ENCODE measurements around the gene ADCY4. TPM values are rescaled to one million over a fixed set of nuclear protein-coding genes. Genes with fewer than 3 reads are reported as not detected.

ADCY4 gene
- polyA plus RNA-seq, 1 experiment, result 6.8 TPM

DNA sequence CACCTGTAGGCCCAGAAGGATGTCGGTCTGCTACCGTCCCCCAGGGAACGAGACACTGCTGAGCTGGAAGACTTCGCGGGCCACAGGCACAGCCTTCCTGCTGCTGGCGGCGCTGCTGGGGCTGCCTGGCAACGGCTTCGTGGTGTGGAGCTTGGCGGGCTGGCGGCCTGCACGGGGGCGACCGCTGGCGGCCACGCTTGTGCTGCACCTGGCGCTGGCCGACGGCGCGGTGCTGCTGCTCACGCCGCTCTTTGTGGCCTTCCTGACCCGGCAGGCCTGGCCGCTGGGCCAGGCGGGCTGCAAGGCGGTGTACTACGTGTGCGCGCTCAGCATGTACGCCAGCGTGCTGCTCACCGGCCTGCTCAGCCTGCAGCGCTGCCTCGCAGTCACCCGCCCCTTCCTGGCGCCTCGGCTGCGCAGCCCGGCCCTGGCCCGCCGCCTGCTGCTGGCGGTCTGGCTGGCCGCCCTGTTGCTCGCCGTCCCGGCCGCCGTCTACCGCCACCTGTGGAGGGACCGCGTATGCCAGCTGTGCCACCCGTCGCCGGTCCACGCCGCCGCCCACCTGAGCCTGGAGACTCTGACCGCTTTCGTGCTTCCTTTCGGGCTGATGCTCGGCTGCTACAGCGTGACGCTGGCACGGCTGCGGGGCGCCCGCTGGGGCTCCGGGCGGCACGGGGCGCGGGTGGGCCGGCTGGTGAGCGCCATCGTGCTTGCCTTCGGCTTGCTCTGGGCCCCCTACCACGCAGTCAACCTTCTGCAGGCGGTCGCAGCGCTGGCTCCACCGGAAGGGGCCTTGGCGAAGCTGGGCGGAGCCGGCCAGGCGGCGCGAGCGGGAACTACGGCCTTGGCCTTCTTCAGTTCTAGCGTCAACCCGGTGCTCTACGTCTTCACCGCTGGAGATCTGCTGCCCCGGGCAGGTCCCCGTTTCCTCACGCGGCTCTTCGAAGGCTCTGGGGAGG, 23.9 kb downstream of the ADCY4 start, which contains the start of gene LTB4R:
Gene LTB4R, plus strand, starts transcription at position 857 of the 959 bp plus-strand sequence. CDS start 4,150 bp downstream, outside the sequence.
- CTCF ChIA-PET, result interaction anchor here (1.0 to 8.0 kb wide), 10 partner anchors 12 to 149 kb away, joined by 3 to 107 read pairs (median 16); partner anchors contain the start of genes CBLN3, DHRS1, IRF9 and KHNYN
- TF ChIP-seq, protein P1, sequence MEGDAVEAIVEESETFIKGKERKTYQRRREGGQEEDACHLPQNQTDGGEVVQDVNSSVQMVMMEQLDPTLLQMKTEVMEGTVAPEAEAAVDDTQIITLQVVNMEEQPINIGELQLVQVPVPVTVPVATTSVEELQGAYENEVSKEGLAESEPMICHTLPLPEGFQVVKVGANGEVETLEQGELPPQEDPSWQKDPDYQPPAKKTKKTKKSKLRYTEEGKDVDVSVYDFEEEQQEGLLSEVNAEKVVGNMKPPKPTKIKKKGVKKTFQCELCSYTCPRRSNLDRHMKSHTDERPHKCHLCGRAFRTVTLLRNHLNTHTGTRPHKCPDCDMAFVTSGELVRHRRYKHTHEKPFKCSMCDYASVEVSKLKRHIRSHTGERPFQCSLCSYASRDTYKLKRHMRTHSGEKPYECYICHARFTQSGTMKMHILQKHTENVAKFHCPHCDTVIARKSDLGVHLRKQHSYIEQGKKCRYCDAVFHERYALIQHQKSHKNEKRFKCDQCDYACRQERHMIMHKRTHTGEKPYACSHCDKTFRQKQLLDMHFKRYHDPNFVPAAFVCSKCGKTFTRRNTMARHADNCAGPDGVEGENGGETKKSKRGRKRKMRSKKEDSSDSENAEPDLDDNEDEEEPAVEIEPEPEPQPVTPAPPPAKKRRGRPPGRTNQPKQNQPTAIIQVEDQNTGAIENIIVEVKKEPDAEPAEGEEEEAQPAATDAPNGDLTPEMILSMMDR (IDR thresholded peaks at IDR 0.05; ENCODE audit: insufficient read depth, low read depth, low read length), result peak; percentile 33
- Histone ChIP-seq H3K27me3 (ENCODE audit: control insufficient read depth, insufficient read depth, low read length) (no peaks in the 10 kb centered on the region), H3K4me3 (ENCODE audit: low read depth, low read length) (peak within 1 kb of the TSS; percentile 25), H3K36me3 (ENCODE audit: control insufficient read depth, insufficient read depth, low read length) (peaks cover 6% of the 10 kb centered on the region)
- POLR2A ChIA-PET, result interaction anchor here (1.0 kb wide), 1 partner anchor 68 kb away, joined by 3 read pairs; the partner anchor contains the start of gene TINF2
- DNase-seq (ENCODE audit: low read depth), result no peak

GRCh38 chr14:24310265-24310645, 24.6 kb downstream of the ADCY4 start:
- Histone ChIP-seq H3K36me3 (ENCODE audit: control insufficient read depth, insufficient read depth, low read length) (peaks cover 10% of the 10 kb centered on the region), H3K4me3 (ENCODE audit: low read depth, low read length) (no peak overlapping the region), H3K27me3 (ENCODE audit: control insufficient read depth, insufficient read depth, low read length) (no peaks in the 10 kb centered on the region)
- DNase-seq (ENCODE audit: low read depth), result no peak
- CTCF ChIA-PET, result interaction anchor here (0.7 to 8.0 kb wide), 11 partner anchors 12 to 149 kb away, joined by 3 to 107 read pairs (median 12); partner anchors contain the start of genes CBLN3, DHRS1, IRF9 and KHNYN
- TF ChIP-seq, protein P1 (IDR thresholded peaks at IDR 0.05; ENCODE audit: insufficient read depth, low read depth, low read length), result no peak
- POLR2A ChIA-PET, result no interaction called here

DNA sequence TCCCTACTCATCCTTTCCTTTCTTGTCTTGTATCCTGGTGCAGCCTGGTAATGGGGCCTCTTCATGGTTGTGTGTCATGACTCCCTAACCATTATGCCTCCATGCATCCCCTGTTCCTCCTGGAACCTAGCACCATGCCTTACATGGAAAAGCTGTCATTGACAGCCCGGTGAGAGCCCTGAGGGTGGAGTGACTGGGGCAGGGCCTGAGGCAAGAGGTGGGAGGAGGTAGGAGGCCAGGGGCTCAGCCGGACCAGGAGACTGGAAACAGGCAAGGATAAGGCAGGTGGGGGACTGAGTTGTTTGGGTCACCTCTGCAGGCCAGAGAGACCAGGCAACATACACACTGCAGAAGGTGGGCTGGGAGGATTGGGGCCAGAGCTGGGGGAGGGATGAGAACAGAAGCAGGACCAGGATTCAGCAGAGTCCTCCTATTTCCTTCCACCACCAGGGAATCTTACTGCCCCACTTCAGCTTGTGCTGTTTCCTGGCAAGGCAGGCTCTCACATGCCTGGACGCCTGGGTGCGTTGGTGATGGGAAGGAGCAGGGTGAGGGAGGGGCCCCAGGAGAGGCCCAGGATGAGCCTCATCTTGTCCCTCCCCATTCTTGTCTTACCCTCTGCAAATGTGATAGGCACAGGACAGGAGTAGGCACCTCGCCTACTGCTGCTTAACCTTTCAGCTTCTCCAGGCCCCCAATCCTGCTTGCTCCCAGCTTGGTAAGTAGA, 25.2 kb downstream of the ADCY4 start, which contains the start of gene LTB4R2:
Gene LTB4R2, plus strand, starts transcription at position 603 of the 727 bp plus-strand sequence. CDS start 525 bp downstream, outside the sequence.
- CTCF ChIA-PET, result interaction anchor here (0.7 to 8.0 kb wide), 19 partner anchors 9 to 252 kb away, joined by 3 to 107 read pairs (median 7); partner anchors contain the start of genes CBLN3, DHRS1, KHNYN and NOP9
- POLR2A ChIA-PET, result interaction anchor here (1.1 kb wide), 1 partner anchor 114 kb away, joined by 3 read pairs; the partner anchor contains the start of gene TM9SF1
- DNase-seq (ENCODE audit: low read depth), result no peak
- H3K27me3 ChIP-seq (ENCODE audit: control insufficient read depth, insufficient read depth, low read length), result no peaks in the 10 kb centered on the region
- H3K4me3 ChIP-seq (ENCODE audit: low read depth, low read length), result peak within 1 kb of the TSS; percentile 25
- H3K36me3 ChIP-seq (ENCODE audit: control insufficient read depth, insufficient read depth, low read length), result peaks cover 12% of the 10 kb centered on the region
- TF ChIP-seq, protein P1 (IDR thresholded peaks at IDR 0.05; ENCODE audit: insufficient read depth, low read depth, low read length), result no peak

DNA sequence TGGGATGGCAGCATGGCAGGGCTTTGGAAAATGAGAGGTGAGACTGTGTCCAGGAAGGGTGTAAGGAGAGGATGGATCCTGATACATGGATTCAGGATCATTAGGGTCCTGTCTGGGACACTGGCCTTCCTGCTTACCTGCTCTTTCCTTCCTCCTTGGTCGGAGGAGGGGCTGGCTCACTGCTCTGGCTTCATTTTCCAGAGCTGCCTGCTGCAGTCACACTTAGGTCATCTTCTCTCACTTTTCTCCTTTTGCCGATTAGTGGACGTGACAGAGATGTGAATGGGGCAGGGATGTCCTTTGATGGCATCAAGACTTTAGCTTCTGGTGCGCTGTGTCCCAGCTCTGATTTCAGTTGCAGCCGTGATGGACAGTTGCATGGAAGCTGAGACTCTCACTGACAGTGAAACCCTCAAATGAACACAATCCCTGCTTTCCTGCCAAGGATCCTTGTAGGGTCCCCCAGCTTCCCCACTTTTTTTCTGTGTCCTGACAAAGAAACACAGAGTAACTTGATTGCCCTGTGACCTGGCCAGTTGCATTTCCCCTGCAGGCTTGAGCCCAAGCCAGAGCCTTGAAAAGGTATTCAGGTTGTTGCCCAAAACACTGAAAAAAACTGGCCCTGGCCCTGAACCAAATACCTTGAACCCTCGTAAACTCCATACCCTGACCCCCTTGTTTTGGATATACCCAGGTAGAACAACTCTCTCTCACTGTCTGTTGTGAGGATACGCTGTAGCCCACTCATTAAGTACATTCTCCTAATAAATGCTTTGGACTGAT, 26.3 kb downstream of the ADCY4 start:
- no peak overlapping the region for H3K4me3 ChIP-seq (ENCODE audit: low read depth, low read length)
- CTCF ChIA-PET, result interaction anchor here (0.6 to 8.0 kb wide), 36 partner anchors 8 to 258 kb away, joined by 3 to 107 read pairs (median 4); partner anchors contain the start of genes DHRS1, MDP1, NOP9 and PSME1
- H3K36me3 ChIP-seq (ENCODE audit: control insufficient read depth, insufficient read depth, low read length), result peaks cover 17% of the 10 kb centered on the region
- DNase-seq (ENCODE audit: low read depth), result no peak
- TF ChIP-seq, protein P1 (IDR thresholded peaks at IDR 0.05; ENCODE audit: insufficient read depth, low read depth, low read length), result no peak
- no peaks in the 10 kb centered on the region for H3K27me3 ChIP-seq (ENCODE audit: control insufficient read depth, insufficient read depth, low read length)
- POLR2A ChIA-PET, result interaction anchor here (1.0 to 1.1 kb wide), 2 partner anchors 113 to 123 kb away, joined by 3 read pairs; partner anchors contain the start of gene TM9SF1

Measured in BJ (cell line).